Activated CD4-positive, alpha-beta T cell treated with anti-CD3 and anti-CD28 coated beads for 36 hours (primary cell): Measurements from ENCODE around the gene IL12B. TPM values are rescaled to one million over a fixed set of nuclear protein-coding genes. Genes with fewer than 3 reads are reported as not detected.

ENCODE experiments used
- ATAC-seq: fragments of 200-7000 bp; cut with Tn5 transposase; one replicate; pipeline ENCODE4 v1.10.0; 2021; ENCODE audit warnings: mild to moderate bottlenecking, moderate library complexity
- CTCF ChIA-PET: fragments of 350-600 bp; sonication (Branson Sonifier 250); formaldehyde crosslinking; loops from one replicate; lab custom pipeline; 2021; ENCODE audit warnings: antibody characterized with exemption; lab: Charles Lee
- POLR2A ChIA-PET: fragments of 350-600 bp; sonication (Branson Sonifier 250); formaldehyde crosslinking; loops from one replicate; lab custom pipeline; 2021; ENCODE audit warnings: antibody characterized with exemption, inconsistent platforms; lab: Charles Lee
- DNase-seq: peaks from one replicate; pipeline ENCODE4 v3.0.0-alpha.2; 2020
- H3K27ac Mint-ChIP-seq: one replicate; pipeline ENCODE4 v1.8.0; 2021; ENCODE audit warnings: mixed read lengths
- H3K27me3 Mint-ChIP-seq: one replicate; pipeline ENCODE4 v1.8.0; 2021; ENCODE audit warnings: mixed read lengths
- H3K36me3 Mint-ChIP-seq: one replicate; pipeline ENCODE4 v1.8.0; 2021; ENCODE audit warnings: low read depth, mixed read lengths
- H3K4me1 Mint-ChIP-seq: one replicate; pipeline ENCODE4 v1.8.0; 2021; ENCODE audit warnings: mixed read lengths
- H3K4me3 Mint-ChIP-seq: one replicate; pipeline ENCODE4 v1.8.0; 2021; ENCODE audit warnings: mild to moderate bottlenecking, moderate library complexity, mixed read lengths
- H3K9me3 Mint-ChIP-seq: one replicate; pipeline ENCODE4 v1.8.0; 2021; ENCODE audit warnings: low read depth, mixed read lengths
- intact Hi-C, 2 experiments: fragments of 100-400 bp; cut with DNase I in 1 of 2; cut with micrococcal nuclease in 1 of 2; formaldehyde crosslinking; loops; one replicate each; pipeline versions ENCODE4 v1.14.2 to v1.15.1; 2022 to 2024; cut with DNase I, micrococcal nuclease
- total RNA-seq, 2 experiments: library from RNA; stranded (reverse); gene quantifications; one replicate each; pipeline ENCODE4 v1.2.3, GENCODE V29; 2021

The IL12B gene
- total RNA-seq, 2 experiments from 2014 or later: not detected

DNA sequence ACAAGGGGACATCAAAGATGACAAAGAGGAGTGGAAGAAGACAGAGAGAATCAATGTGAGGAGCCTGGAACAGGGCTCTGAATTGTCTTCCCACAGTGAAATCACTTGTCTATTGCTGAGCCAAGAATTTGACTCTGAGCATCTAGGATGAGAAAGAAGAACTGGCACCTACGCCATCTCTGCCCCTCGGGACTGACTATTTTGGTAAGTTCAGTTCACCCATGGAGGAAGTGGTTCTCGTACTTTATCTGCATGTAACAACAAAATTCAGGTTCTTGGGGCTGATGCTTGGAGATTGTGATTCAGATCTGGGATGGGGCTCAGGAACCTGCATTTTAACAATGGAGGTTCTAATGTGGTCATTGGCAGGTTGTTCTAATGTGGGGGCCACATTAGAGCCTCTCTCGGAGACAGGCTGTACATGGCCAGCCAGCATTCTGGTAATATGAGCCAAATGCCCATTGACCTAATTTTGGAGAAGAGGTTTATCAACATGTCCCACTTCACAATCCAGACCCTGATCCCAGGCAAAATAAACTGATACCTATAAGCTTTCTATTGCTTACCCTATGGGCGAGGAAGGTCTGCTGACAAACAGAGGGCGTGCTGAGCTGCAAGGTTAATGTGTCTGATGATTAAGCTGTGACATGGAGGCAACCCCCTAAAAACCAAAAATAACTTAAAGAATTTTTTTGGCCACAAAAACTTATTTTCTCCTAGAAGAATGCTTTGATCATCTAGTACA lies 2.7 kb upstream of the IL12B start:
- Mint-ChIP-seq H3K4me1 (peaks cover 31% of the 10 kb centered on the region), H3K36me3 (no peaks in the 10 kb centered on the region), H3K27me3 (peaks cover 2% of the 10 kb centered on the region), H3K27ac (no peak overlapping the region), H3K4me3 (no peak overlapping the region), H3K9me3 (no peaks in the 10 kb centered on the region)
- intact Hi-C loops: loop anchor here in 1 of 2 experiments (5.0 kb wide), 3 partner anchors 176 to 584 kb away; partner anchors contain the start of gene ADRA1B
- DNase-seq (no peak), ATAC-seq (no peak)
- ChIA-PET CTCF (interaction anchor here (0.5 to 2.8 kb wide), 10 partner anchors 10 to 1425 kb away, joined by 3 to 9 read pairs (median 4); no protein-coding TSS in a partner anchor), POLR2A (no interaction called here)

DNA sequence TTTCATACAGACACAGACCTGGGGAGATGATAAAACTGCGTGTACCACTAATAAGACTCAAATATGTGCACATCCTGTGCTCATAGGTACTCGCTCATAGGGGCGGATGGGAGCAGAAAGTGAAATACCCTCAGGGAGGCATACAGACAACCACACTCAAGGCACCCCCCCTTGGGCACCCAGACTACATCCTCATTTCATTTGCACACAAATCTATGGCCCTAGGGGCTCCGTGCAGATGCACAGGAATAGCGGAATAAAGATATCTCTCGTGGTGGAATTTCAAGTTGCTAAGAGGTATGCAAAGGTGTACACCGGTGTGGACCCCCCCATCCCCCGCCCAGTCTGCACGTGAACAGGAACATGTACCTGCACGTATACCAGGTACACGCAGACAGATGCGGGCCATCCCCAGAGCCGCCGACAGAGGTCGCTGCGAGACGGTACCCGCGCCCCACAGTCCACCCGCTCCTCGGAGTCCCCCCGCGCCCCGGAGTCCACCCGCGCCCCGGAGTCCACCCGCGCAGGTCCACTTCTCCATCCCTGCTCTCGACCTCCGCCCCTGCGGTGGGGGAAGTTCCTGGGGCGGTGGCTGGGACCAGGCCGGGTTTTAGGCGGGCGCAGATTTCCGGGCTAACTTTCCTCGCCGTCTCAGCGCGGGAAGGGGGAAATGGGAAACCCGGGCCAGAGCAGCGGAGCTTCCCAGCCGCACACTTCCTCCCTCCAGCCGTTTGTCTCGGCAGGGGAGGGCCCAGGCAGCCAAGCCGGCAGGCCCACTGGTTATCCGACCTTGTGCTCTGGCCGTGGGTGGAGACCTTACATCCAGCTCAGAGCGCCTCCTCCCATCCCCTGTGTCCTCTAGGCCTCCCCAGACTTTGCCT lies 1.0 kb upstream of the IL12B start:
- Mint-ChIP-seq H3K4me1 (peaks cover 15% of the 10 kb centered on the region), H3K27me3 (peaks cover 2% of the 10 kb centered on the region), H3K36me3 (no peaks in the 10 kb centered on the region), H3K4me3 (peak overlapping the region; percentile 62), H3K9me3 (no peaks in the 10 kb centered on the region), H3K27ac (peak overlapping the region; percentile 76)
- ChIA-PET CTCF (interaction anchor here (0.7 to 2.5 kb wide), 11 partner anchors 12 to 691 kb away, joined by 3 to 9 read pairs (median 4); no protein-coding TSS in a partner anchor), POLR2A (no interaction called here)
- peak; percentile 86 for DNase-seq
- intact Hi-C loops: loop anchor here (2.0 to 5.0 kb wide), 5 partner anchors 174 to 655 kb away; partner anchors contain the start of gene ADRA1B (in 1 of the 2)
- ATAC-seq: peak; percentile 96

DNA sequence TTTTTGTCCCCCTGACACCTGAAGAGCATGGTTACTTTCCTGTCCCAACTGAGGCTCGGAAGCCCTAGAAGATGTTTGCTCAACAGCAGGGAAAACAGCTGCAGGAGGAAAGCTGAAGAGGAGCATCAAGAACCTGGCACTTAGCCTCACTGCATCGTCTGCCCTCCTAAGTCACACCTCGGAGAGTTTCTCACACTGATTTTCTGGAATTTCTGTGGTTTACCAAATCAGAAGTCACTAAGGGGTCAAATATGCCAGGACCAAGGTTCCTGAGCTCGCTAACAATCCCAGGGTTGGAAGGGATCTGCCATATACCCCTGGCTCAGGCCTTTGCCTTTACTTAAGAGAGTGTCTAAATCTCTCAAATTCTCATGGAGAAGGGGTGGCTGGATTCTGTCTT lies 5.3 kb downstream of the IL12B start:
- CTCF ChIA-PET: interaction anchor here (0.6 to 1.1 kb wide), 5 partner anchors 12 to 225 kb away, joined by 3 to 5 read pairs (median 3); partner anchors contain the start of gene EBF1

DNA sequence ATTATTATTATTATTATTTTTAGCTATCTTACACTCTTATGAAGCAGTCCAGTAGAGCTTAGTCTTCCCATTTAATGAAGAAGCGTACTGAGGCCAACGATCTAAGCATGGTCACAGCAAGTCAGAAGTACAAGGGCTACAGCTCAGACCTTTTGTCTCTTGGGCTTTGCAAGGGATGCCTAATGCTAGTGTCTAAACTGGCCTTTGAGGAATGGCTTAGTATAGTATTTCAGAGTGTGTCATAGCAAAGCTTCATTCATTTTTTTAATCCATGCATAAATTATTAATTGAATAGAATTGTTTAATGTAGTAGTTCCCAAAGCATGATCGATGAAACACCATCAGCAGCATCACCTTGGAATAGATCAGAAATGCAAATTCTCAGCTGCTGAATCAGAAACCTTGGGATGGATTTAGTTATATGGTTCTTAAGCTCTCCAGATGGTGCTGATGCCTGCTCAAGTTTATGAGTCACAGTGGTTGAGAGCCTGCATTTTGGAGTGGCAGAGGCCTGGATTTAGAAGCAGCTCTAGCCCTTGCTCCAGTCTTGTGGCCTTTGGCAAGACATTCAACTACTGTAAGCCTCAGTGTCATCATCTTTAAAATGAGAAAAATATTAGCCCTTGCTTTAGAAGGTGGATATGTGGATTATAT lies 6.1 kb downstream of the IL12B start:
- DNase-seq: no peak
- POLR2A ChIA-PET: no interaction called here
- CTCF ChIA-PET: interaction anchor here (0.6 to 1.1 kb wide), 8 partner anchors 13 to 224 kb away, joined by 3 to 5 read pairs (median 3); partner anchors contain the start of gene EBF1
- H3K27ac Mint-ChIP-seq: no peak overlapping the region
- intact Hi-C loops: no loop called here
- H3K27me3 Mint-ChIP-seq: no peaks in the 10 kb centered on the region
- H3K9me3 Mint-ChIP-seq: no peaks in the 10 kb centered on the region
- no peak overlapping the region for H3K4me3 Mint-ChIP-seq
- no peaks in the 10 kb centered on the region for H3K4me1 Mint-ChIP-seq
- ATAC-seq: no peak
- no peaks in the 10 kb centered on the region for H3K36me3 Mint-ChIP-seq

More for the DNA sequence above, 5.3 kb downstream of the IL12B start:
- H3K27ac Mint-ChIP-seq: no peak overlapping the region
- POLR2A ChIA-PET: no interaction called here
- H3K36me3 Mint-ChIP-seq: no peaks in the 10 kb centered on the region
- H3K9me3 Mint-ChIP-seq: no peaks in the 10 kb centered on the region
- intact Hi-C loops: no loop called here
- ATAC-seq: no peak
- H3K4me3 Mint-ChIP-seq: no peak overlapping the region
- no peaks in the 10 kb centered on the region for H3K4me1 Mint-ChIP-seq
- DNase-seq: no peak
- no peaks in the 10 kb centered on the region for H3K27me3 Mint-ChIP-seq

DNA sequence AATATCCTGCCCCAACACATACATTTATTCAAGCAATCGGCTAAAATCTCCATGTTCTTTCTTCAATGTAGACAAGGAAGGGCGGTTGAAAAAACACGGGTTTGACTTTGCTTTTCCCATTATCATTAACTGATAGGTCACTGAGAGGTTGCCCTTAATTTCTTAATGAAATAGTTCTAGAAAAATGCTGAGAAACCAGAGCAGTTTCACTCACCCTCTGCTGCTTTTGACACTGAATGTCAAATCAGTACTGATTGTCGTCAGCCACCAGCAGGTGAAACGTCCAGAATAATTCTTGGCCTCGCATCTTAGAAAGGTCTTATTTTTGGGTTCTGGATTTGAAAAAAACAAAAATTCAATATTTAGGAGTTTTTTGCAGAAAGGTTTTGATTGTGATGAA lies 8.1 kb downstream of the IL12B start:
- Mint-ChIP-seq H3K27ac (no peak overlapping the region), H3K4me1 (no peaks in the 10 kb centered on the region), H3K36me3 (no peaks in the 10 kb centered on the region), H3K4me3 (no peak overlapping the region), H3K9me3 (no peaks in the 10 kb centered on the region), H3K27me3 (no peaks in the 10 kb centered on the region)
- POLR2A ChIA-PET: interaction anchor here (0.6 kb wide), 1 partner anchor 25 kb away, joined by 3 read pairs; no protein-coding TSS in a partner anchor
- no peak for ATAC-seq
- intact Hi-C loops: no loop called here
- CTCF ChIA-PET: interaction anchor here (1.2 kb wide), 1 partner anchor 31 kb away, joined by 4 read pairs; no protein-coding TSS in a partner anchor
- no peak for DNase-seq

DNA sequence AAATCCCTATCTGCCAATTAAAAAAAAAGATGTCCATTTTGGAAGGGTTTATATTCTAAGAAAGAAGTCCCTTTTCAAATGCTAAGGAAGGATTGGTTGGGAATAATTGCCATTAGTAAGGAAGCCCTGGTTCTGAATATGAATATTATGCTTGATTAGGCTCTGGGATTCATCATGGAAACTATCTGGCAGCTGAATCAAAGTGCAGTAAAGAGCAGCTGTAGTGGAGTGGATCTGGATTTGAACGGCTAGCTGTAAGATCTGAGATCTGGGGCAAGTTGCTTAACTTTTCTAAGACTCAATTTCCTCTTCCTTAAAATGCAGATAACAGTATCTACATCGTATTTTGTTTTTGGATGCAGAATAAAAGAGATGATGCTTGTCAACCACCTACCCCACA lies 10.5 kb downstream of the IL12B start:
- Mint-ChIP-seq H3K36me3 (no peaks in the 10 kb centered on the region), H3K4me3 (no peak overlapping the region), H3K27me3 (peaks cover 2% of the 10 kb centered on the region), H3K9me3 (no peaks in the 10 kb centered on the region), H3K4me1 (no peaks in the 10 kb centered on the region), H3K27ac (no peak overlapping the region)
- ChIA-PET POLR2A (no interaction called here), CTCF (interaction anchor here (1.0 to 4.6 kb wide), 2 partner anchors 163 to 187 kb away, joined by 5 to 73 read pairs; no protein-coding TSS in a partner anchor)
- ATAC-seq (no peak), DNase-seq (no peak)
- intact Hi-C loops: loop anchor here in 1 of 2 experiments (10.0 kb wide), 1 partner anchor 625 kb away; no protein-coding TSS in a partner anchor

DNA sequence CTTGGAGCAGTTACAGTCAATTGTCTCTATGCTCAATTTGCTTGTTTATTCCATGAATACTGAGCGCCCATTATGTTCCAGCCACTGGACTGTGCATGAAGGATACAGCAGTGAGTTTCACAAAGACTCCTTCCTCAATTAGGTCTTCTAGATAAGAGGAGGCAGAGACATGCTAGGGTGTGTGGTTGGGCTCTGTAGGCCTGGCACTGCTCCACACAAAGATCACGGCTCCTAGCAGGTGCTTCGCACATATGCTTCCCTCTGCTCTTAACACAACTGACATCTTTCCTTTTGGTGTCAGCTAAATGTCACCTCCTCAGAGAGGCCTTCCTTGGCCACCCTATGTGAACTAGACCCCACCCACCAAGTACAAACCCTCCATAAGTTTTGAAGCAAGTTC lies 10.9 kb downstream of the IL12B start:
- H3K4me3 Mint-ChIP-seq: no peak overlapping the region
- ChIA-PET POLR2A (interaction anchor here (0.6 kb wide), 1 partner anchor 1714 kb away, joined by 5 read pairs; no protein-coding TSS in a partner anchor), CTCF (interaction anchor here (1.0 to 4.6 kb wide), 2 partner anchors 163 to 187 kb away, joined by 5 to 73 read pairs; no protein-coding TSS in a partner anchor)
- H3K27ac Mint-ChIP-seq: no peak overlapping the region
- H3K36me3 Mint-ChIP-seq: no peaks in the 10 kb centered on the region
- no peaks in the 10 kb centered on the region for H3K4me1 Mint-ChIP-seq
- DNase-seq (no peak), ATAC-seq (no peak)
- H3K27me3 Mint-ChIP-seq: peaks cover 2% of the 10 kb centered on the region
- no peaks in the 10 kb centered on the region for H3K9me3 Mint-ChIP-seq
- intact Hi-C loops: loop anchor here in 1 of 2 experiments (10.0 kb wide), 1 partner anchor 625 kb away; no protein-coding TSS in a partner anchor

DNA sequence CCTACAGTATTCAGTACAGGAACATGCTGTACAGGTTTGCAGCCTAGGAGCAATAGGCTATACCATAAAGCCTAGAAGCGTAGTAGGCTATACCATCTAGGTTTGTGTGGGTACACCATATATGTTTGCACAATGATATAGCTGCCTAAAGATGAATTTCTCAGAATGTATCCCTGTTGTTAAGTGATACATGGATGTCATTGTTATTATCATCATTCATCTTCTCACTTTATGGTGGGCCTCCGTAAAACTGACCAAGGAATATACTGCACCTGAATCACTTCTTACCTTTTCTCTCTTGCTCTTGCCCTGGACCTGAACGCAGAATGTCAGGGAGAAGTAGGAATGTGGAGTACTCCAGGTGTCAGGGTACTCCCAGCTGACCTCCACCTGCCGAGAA lies 11.8 kb downstream of the IL12B start:
- POLR2A ChIA-PET: interaction anchor here (0.8 kb wide), 1 partner anchor 198 kb away, joined by 3 read pairs; no protein-coding TSS in a partner anchor
- peaks cover 2% of the 10 kb centered on the region for H3K27me3 Mint-ChIP-seq

DNA sequence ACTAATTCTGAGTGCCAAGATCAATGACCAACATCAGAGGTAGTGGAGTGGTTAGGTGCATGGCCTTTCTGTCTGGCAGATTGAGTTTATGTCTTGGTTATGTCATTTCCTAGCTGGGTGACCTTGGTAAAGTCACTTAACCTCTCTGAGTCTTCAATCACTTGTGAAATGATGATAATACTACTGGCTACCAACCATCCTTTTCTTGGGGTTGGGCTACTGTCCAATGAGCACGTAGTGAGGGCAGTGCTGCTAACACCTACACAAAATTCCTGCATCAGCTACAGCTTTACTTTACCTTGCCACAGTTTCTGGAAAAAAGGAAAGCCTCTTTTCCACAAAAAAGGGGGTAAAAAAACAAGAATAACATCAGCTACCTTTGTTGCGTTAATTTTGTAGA lies 12.4 kb downstream of the IL12B start:
- Mint-ChIP-seq H3K27ac (no peak overlapping the region), H3K27me3 (peaks cover 2% of the 10 kb centered on the region), H3K4me3 (no peak overlapping the region), H3K36me3 (no peaks in the 10 kb centered on the region), H3K9me3 (no peaks in the 10 kb centered on the region), H3K4me1 (no peaks in the 10 kb centered on the region)
- ChIA-PET CTCF (interaction anchor here (0.8 to 4.6 kb wide), 15 partner anchors 14 to 669 kb away, joined by 3 to 73 read pairs (median 4); no protein-coding TSS in a partner anchor), POLR2A (interaction anchor here (0.8 kb wide), 1 partner anchor 198 kb away, joined by 3 read pairs; no protein-coding TSS in a partner anchor)
- ATAC-seq: no peak
- DNase-seq: no peak
- intact Hi-C loops: loop anchor here in 1 of 2 experiments (10.0 kb wide), 1 partner anchor 623 kb away; no protein-coding TSS in a partner anchor

More for the DNA sequence above, 11.8 kb downstream of the IL12B start:
- no peak for DNase-seq
- H3K4me3 Mint-ChIP-seq: no peak overlapping the region
- intact Hi-C loops: loop anchor here in 1 of 2 experiments (10.0 kb wide), 1 partner anchor 624 kb away; no protein-coding TSS in a partner anchor
- H3K9me3 Mint-ChIP-seq: no peaks in the 10 kb centered on the region
- ATAC-seq: no peak
- H3K27ac Mint-ChIP-seq: no peak overlapping the region
- H3K4me1 Mint-ChIP-seq: no peaks in the 10 kb centered on the region
- no peaks in the 10 kb centered on the region for H3K36me3 Mint-ChIP-seq
- CTCF ChIA-PET: interaction anchor here (1.1 to 4.6 kb wide), 6 partner anchors 14 to 668 kb away, joined by 3 to 73 read pairs (median 6); no protein-coding TSS in a partner anchor
